Measurements from ENCODE around the gene SSR2.

Gene SSR2

DNA sequence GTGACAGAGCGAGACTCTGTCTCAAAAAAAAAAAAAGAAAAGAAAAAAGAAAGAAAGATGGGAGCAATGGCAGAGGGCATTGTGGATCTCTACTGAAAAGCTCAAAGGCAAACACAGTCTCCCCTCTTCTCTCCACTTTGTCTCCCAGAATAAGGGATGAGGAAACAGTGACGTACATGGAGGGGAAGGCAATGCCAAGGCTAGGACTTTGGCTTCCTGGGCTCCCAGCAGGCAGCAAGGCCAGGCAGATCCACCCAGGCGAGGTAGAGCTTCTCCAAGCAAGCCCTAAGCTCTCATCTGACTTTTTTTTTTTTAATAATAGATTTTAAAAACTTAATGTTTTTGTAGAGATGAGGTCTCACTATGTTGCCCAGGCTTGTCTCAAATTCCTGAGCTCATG lies 47.0 kb downstream of the SSR2 start:
- DNase-seq (ENCODE audit: low read depth): no peak

DNA sequence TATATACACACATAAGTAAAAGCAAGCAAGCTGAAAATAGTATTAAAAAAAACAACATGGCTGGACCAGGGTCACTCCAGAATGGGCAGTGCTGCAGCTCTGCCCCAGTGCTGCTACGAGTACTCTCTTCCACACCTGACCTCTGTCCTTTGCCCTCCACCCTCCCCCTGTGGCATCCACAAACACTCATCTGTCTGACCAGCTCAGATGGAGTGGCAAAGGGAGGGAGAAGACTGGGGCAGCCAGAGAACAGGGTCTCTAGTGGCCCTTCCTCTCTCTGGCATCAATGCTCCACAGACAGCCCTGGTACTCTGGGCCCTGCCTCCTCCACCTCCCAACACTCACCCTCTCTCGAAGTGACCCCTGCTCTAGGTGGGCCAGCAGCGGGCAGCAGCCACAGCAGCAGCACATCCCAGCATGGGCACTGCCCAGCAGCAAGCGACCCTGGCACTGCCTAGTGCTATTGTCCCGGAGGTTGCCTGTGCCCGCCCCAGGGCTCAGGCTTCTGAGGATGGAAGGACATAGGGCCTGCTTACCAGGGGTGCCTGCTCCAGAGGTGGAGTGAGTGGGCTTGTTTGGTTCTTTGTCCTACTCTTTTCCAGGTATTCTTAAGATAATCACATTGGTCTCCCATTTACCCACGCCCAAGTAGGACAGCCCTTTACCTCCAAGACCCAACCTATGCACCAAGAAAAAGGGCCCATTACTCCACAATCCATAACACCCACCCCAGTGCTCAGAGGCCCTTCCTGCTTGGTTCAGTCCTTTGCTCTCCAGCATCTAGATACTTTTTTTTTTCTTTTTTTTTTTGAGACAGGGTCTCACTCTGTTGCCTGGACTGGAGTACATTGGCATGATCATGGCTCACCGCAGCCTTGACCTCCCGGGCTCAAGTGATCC lies 48.6 kb downstream of the SSR2 start:
- no peak for DNase-seq (ENCODE audit: low read depth)

DNA sequence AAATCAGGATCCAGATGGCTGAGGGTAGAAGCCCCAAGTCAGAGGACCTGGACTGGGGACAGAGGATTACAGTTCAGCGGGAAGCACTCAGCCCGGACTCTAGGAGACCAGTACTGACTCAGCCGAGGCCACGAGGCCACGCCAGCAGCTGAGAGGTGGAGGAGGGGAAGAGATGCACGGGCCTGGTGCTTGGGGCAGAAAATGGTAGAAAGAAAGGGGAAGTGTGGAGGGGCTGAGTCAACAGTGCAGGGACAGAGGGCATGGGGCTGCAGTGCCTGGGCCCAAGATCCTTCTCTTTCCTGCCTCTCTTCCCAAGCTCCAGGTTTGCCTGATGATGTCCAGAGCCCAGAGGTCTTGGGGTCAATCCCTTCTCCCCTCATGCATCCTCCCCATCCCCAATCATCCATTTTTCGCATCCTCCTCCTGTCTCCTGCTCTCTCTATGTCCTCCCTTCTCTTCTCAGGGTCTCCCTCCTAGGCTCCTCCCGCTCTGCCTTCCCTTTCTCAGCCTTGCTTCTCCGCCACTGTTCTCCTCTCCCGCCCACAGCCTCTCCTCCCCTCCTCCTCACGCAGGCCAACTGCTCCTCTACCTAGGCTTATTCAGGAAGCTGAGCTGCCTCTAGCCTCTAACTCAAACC lies 50.1 kb downstream of the SSR2 start:
- DNase-seq (ENCODE audit: low read depth): no peak

DNA sequence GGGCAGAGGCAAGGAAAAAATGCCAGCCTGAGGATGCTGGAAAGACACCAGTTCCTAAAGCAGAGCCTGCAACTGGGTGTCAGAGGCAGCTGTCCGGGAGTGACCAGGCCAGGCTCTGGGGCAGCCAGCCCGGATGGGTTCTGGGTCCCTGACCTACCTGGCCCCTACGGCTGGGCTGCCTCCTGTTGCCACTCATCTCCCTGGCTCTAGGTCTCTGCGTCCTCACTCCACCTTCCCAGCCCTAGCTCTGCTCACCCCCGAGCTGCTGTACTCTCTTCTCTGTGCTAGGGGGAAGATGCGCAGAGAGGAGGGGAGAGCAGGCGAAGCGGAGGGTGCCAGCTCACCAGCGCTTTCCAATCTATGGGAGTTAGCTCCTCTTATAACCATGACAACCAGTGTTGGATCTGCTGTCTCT lies 51.4 kb downstream of the SSR2 start:
- DNase-seq (ENCODE audit: low read depth): no peak

DNA sequence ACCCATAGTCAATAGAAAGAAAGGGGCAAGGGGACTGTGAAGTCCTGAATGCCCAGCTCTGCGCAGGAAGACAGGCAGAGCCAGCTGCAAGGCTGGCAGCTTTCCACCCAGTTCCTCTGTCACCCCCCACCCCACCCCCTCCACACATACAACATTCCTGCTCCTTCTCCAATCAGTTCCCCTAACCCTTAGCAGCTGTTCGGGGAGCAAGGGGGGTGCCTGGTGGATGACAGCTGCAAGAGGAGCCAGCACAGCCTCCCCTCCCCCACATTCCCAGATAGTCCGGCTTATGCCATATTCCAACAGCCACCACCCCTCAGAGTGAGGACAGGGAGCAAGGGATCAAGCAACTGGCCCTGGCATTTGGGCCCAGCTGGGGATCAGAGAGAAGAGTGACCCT lies 52.1 kb downstream of the SSR2 start:
- no peak for DNase-seq (ENCODE audit: low read depth)

DNA sequence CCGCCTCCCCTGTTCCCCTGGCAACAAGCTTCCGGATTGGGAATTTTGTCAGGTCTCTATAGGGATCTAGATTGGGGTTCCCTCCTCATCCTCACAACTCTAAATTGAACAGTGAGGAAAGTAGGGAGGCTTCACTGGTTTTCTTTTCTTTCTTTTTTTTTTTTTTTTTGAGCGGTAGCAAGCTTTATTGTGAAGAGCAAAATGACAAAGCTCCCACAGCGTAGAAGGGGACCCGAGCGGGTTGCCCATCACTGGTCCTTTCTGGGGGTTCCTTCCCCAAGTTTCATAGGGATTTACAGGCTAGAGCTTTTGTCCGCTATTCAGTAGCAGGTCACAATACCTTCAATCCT lies 52.7 kb downstream of the SSR2 start:
- no peak for DNase-seq (ENCODE audit: low read depth)

DNA sequence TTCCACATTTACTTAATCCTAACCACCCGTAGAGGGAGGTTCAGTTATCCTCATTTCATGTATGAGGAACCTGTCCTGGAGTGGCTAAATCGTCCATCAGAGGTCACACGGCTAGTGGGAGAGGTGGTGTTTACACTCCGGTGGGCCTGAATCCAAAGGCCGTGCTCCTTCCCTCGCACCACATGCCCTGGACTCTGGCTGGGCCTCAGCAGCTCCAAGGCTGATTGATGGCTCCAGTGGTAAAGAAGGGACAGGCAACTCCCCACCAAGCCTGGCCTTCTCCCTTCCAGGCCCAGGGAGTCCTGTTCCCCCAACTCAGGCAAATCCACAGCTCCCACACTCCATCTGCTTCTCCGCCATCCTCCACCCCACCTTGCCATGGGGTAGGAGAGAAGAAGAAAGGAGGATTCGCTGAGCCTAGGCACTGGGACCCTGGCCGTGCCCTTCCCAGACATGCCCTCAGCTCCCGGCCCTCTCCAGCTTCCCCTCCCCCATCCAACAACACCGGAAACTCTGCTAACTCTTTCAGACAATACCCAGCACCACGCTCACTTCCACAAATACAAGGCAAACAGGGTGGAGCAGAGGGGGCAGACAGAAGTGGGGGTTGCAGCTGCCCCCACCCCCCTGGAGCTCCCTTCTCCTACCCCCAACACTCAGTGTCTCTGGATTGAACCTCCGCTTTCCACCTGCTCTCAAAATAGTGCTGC lies 53.3 kb downstream of the SSR2 start:
- no peak for DNase-seq (ENCODE audit: low read depth)

DNA sequence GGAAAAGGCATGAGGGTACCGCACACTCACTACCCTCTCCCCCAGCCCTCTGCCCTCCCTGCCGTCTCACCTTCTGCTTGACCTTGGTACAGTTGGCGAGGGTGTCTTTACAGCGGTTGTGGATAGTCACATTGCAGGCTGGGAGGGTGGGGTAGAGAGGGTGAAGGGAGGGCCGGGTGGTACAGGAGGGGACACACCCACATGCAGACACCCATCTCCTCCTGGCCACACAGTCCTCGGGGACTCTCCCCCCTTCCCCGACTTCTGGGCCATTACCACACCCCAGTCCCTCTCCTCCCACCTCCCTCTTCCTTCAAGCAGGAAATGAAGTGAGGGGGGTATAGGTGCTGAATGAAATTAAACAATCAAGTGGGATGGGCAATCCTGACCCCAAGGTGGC lies 54.0 kb downstream of the SSR2 start:
- DNase-seq (ENCODE audit: low read depth): no peak

DNA sequence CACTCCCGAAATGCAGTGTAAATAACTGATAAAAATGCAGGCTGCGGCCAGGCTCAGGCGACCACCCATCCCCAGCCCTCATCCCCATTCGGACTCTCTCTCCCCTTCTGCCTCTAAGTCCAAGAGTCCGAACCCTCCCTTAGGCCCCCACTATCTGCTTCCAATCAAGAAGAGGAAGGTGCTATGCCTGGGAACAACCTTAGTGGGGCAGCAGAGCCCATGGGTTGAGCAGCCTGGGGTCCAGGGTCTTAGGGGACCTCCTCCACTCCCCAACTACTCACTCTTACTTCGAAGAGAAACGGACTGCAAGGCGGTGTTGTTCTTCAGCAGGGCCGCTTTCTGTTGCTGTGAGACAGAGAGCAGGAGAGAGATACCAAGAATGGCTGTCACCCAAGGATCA lies 54.6 kb downstream of the SSR2 start:
- no peak for DNase-seq (ENCODE audit: low read depth)

DNA sequence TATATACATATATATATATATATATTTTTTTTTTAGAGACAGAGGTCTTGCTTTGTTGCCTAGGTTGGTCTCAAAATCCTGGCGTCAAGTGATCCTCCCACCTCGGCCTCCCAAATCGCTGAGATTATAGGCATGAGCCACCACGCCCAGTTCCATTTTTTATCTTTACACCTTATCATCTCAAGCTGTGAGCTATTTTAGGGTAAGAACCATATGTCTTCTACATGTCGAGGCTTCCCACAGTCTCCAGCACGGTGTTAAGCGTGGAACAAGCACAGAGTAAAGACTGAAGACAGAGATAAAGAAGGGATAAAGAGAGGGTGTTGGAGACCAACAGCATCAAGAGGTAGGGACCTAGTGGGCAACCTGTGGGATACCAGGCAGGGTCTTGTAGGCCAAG lies 56.6 kb downstream of the SSR2 start:
- no peak for DNase-seq (ENCODE audit: low read depth)

DNA sequence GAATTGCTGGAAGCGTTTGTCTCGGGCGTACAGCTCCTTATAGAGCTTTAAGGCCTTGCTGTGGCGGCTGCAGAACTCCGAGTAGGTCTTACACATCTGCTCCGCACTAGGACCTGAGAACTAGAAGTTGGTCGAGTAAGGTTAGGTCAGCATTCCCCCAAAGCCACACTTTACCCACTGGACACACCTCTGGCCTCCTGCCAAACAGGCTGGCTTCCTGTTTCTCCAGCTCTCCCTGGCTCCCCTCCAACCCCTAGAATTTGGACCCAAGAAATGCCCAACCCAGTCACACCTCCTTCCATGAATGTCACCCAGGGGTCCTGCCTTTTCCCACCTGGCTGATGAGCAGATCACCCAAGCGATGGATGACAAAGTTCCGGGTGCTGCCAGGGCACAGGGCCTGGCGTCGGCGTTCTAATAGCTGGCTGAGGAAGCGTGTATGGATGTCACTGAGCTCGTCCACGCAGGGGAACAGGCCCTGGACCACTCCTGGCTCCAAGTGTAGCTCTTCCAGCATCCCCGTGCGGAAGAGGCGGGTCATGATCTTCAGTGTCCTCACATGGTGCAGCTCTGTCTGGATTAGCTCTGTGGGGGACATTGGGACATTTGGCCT lies 58.0 kb downstream of the SSR2 start:
- DNase-seq (ENCODE audit: low read depth): no peak

DNA sequence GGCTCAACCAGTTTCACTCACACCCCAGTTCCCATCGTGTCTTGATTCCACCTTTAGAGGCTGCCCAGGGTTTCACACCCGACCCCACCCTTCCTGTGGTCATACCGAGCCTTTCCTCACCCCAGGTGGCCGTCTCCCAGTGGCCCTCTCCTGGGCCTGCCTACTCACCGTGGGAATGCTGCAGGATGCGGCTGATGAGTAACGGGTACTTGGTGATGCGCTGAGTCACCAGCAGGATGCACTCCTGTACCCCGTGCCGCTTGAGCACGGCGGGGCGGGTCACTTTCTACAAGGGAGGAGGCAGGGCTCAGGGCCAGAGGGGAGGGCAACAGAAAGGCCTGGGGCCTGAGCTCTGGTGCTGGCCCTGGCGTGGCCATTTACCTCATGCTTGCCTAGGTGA lies 58.8 kb downstream of the SSR2 start:
- DNase-seq (ENCODE audit: low read depth): no peak

DNA sequence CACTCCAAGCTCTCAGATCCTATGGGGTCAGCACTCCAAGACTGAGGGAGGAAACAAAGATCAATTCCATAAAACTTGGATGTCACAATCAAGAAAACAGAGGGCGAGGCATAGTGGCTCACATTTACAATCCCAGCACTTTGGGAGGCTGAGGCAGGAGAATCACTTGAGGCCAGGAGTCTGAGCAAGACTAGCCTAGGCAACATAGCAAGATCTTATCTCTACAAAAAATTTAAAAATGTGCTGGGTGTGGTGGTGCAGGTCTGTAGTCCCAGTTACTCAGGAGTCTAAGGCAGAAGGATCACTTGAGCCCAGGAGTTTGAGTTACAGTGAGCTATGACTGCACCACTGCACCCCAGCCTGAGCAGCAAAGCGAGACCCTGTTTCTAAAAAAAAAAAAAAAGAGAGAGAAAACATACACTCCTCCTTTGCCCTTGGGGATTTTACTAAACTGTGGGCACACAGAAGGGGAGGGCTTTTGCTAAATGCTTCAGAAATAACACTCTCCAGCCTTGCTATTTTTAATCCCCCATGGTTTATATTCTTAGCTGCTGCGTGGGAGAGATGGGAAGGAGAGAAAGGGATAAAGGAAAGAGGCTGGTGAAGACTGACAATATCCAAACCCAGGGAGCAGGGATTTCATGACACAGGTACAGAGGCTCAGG lies 60.5 kb downstream of the SSR2 start:
- DNase-seq (ENCODE audit: low read depth): no peak
